GM18868 (cell line): ENCODE measurements around the gene SERINC5.
"Not testable (repeated sequence)": the region's sequence is repeated elsewhere in the genome, so short reads cannot be mapped to it uniquely, and the experiment has no call there.

Experiments
- ATAC-seq: cut with Tn5 transposase; IDR thresholded peaks from one replicate; pipeline ENCODE4 v1.9.1; 2021; ENCODE audit warnings: mild to moderate bottlenecking, moderate library complexity; ENCODE audit not compliant: unreplicated experiment

The SERINC5 gene

GRCh38 chr5:80181618-80182211, 74.1 kb downstream of the SERINC5 start:
- no peak for ATAC-seq

- no peak for ATAC-seq
Observed at GRCh38 chr5:80177236-80177635, 78.6 kb downstream of the SERINC5 start.

- no peak for ATAC-seq
Observed at GRCh38 chr5:80175337-80175736, 80.5 kb downstream of the SERINC5 start.

- ATAC-seq, result no peak
Observed at GRCh38 chr5:80174790-80175189, 81.1 kb downstream of the SERINC5 start.

- no peak for ATAC-seq
Observed at GRCh38 chr5:80172067-80172695, 83.7 kb downstream of the SERINC5 start.

GRCh38 chr5:80170117-80170535, 85.7 kb downstream of the SERINC5 start:
- no peak for ATAC-seq

GRCh38 chr5:80168388-80169028, 87.3 kb downstream of the SERINC5 start:
- ATAC-seq, result no peak

GRCh38 chr5:80165452-80165851, 90.4 kb downstream of the SERINC5 start:
- no peak for ATAC-seq

GRCh38 chr5:80161165-80161564, 94.7 kb downstream of the SERINC5 start:
- ATAC-seq, result no peak

- ATAC-seq, result no peak
Observed at GRCh38 chr5:80160242-80160641, 95.6 kb downstream of the SERINC5 start.

GRCh38 chr5:80159133-80159815, 96.6 kb downstream of the SERINC5 start:
- ATAC-seq, result no peak

- ATAC-seq, result no peak
Observed at GRCh38 chr5:80156156-80156555, 99.7 kb downstream of the SERINC5 start.

- ATAC-seq, result no peak
Observed at GRCh38 chr5:80154749-80155148, 101.1 kb downstream of the SERINC5 start.

- ATAC-seq, result not testable (repeated sequence)
Observed at GRCh38 chr5:80154289-80154688, 101.6 kb downstream of the SERINC5 start.

GRCh38 chr5:80153586-80154126, 102.2 kb downstream of the SERINC5 start:
- no peak for ATAC-seq

- no peak for ATAC-seq
Observed at GRCh38 chr5:80152778-80153177, 103.1 kb downstream of the SERINC5 start.

- ATAC-seq, result no peak
Observed at GRCh38 chr5:80151890-80152289, 104.0 kb downstream of the SERINC5 start.

- ATAC-seq, result no peak
Observed at GRCh38 chr5:80150731-80151130, 105.1 kb downstream of the SERINC5 start.

- ATAC-seq, result no peak
Observed at GRCh38 chr5:80149161-80149609, 106.7 kb downstream of the SERINC5 start.

- no peak for ATAC-seq
Observed at GRCh38 chr5:80147119-80147815, 108.6 kb downstream of the SERINC5 start.

GRCh38 chr5:80146046-80146445, 109.8 kb downstream of the SERINC5 start:
- ATAC-seq, result no peak
